GM21526 (cell line): Measurements from ENCODE around the gene MLLT10.

Experiments used
- ATAC-seq: cut with Tn5 transposase; IDR thresholded peaks from one replicate; pipeline ENCODE4 v1.9.1; 2021; ENCODE audit warnings: moderate library complexity; ENCODE audit not compliant: unreplicated experiment, low FRiP score

The MLLT10 gene

GRCh38 chr10:21754410-21755011 lies 220.5 kb downstream of the MLLT10 start:
- no peak for ATAC-seq

- ATAC-seq: no peak
Observed at GRCh38 chr10:21756707-21757106, 222.7 kb downstream of the MLLT10 start.

- ATAC-seq: no peak
Observed at GRCh38 chr10:21757185-21757901, 223.3 kb downstream of the MLLT10 start.

GRCh38 chr10:21758239-21758638 lies 224.2 kb downstream of the MLLT10 start:
- no peak for ATAC-seq

- no peak for ATAC-seq
Observed at GRCh38 chr10:21758696-21759095, 224.7 kb downstream of the MLLT10 start.

GRCh38 chr10:21759232-21759631 lies 225.2 kb downstream of the MLLT10 start:
- ATAC-seq: no peak

- ATAC-seq: no peak
Observed at GRCh38 chr10:21760332-21760731, 226.3 kb downstream of the MLLT10 start.

- no peak for ATAC-seq
Observed at GRCh38 chr10:21764466-21765189, 230.6 kb downstream of the MLLT10 start.

GRCh38 chr10:21769041-21769440 lies 235.0 kb downstream of the MLLT10 start:
- ATAC-seq: no peak

- no peak for ATAC-seq
Observed at GRCh38 chr10:21771219-21771618, 237.2 kb downstream of the MLLT10 start.

- ATAC-seq: no peak
Observed at GRCh38 chr10:21776883-21777282, 242.9 kb downstream of the MLLT10 start.

- ATAC-seq: no peak
Observed at GRCh38 chr10:21791276-21791675, 257.2 kb downstream of the MLLT10 start.
